COLO668 (cell line): ENCODE data around the gene IFNA8.
"Not testable (repeated sequence)": the region's sequence is repeated elsewhere in the genome, so short reads cannot be mapped to it uniquely, and the experiment has no call there.

Experiments used
- DNase-seq: peaks from one replicate; lab custom pipeline; 2025; ENCODE audit not compliant: unreplicated experiment; lab: John Stamatoyannopoulos, UW

Gene IFNA8

GRCh38 chr9:21408817-21409216 is at the start of gene IFNA8:
IFNA8 (plus strand) TSS chr9:21409117; CDS start chr9:21409177, 60 bp downstream.
- no peak for DNase-seq

- no peak for DNase-seq
These were observed 46.6 kb upstream of the IFNA8 start for GRCh38 chr9:21362287-21362686.

- DNase-seq, result not testable (repeated sequence)
These were observed 41.7 kb upstream of the IFNA8 start for GRCh38 chr9:21367169-21367568.

GRCh38 chr9:21367957-21368356 is 41.0 kb upstream of the IFNA8 start, which contains the start of gene IFNA13:
IFNA13 (minus strand) TSS chr9:21368057; CDS start chr9:21368010, 47 bp downstream.
- DNase-seq, result no peak

GRCh38 chr9:21371467-21371866 is 37.5 kb upstream of the IFNA8 start:
- DNase-seq, result not testable (repeated sequence)

- peak; percentile 25 for DNase-seq
These were observed 27.2 kb upstream of the IFNA8 start for GRCh38 chr9:21381448-21382339.

- no peak for DNase-seq
These were observed 25.3 kb upstream of the IFNA8 start for GRCh38 chr9:21383627-21384026.

GRCh38 chr9:21385131-21385670 is 23.7 kb upstream of the IFNA8 start, which contains the start of gene IFNA2:
IFNA2 (minus strand) TSS chr9:21385398; CDS start chr9:21385329, 69 bp downstream.
- DNase-seq, result no peak

DNA sequence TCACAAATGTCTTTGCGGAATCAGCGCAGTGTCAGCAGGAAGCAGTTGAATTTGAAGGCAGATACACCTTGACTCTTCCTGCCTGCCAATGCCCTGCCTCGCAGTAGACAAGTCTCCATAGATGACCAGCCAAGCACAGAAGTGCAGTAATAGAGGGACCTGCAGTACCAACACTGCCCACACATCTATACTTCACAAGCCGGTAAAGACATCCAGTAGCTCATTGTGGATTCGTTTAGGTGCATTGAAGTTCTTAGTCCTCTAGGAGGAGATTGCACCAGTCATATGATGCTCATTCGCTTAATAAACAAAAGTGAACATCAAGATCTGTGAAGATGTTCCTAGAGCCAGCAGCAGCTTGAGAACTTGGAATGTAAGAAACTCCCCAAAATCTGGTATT is 16.6 kb upstream of the IFNA8 start:
- no peak for DNase-seq

DNA sequence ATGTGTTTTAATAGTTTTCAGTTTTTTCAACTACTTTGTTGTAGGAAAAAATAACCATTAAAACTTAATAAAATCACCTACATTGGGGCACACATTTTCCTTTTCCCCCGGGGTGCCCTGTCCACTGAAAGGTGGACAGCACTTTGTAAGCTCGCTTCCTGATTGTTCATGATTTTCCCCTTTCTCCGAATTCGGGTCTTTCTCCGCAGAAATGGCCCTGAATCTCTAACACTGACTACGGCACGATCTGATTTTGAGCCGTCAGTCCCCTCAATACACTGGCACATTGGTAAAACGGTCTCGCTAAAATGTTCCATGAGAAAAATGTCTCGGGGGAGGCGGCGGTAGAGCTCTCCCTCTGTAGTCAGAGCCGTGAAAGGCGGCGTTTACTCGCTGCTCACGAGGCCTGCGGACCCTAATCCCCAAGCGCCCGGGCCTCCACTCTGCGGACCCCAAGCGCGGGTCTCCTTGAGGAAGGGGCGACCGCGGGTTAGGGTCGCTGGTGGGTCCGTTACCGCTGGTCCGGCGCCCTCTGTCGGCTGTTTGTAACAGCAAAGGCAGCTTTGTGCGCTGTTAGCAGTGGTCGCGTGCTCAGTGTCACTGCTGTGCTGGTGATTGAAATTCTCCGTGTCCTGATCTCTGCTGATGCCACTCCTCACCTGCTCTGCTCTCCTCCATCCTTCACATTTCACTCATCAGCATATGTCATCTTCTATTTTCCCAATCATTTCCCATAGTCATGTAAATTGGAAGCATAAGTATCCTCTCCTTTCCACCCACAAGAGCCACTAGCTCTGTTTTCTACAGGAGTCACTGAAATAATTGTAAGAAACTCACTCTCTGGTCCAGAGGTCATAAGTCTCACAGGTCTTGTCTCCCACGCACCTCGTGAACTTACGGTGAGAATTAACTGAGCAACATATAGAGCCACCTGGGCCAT is 12.9 kb upstream of the IFNA8 start:
- DNase-seq, result peak; percentile 50

- DNase-seq, result no peak
These were observed 9.9 kb upstream of the IFNA8 start for GRCh38 chr9:21398955-21399489.

GRCh38 chr9:21399956-21400355 is 9.0 kb upstream of the IFNA8 start:
- DNase-seq, result no peak

GRCh38 chr9:21402386-21403251 is 6.3 kb upstream of the IFNA8 start:
- DNase-seq, result peak; percentile 17

DNA sequence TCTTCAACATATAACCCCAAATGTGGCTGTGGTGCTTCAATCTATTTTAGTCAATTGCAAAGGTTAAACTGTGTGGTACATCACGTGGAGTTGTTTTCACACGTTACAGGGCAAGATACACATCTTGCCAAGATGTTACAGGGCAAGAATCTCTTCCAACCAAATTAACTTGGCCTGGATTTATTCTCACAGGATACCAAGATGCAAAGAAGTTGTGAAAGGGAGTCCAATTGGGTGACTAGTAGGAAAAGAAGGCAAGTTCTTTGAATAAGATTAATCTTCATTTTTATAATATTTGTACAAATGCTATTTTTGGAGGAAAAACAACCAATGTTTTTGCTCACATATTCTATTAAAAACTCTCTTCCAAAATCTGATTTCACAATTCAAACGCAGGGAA is 4.8 kb upstream of the IFNA8 start:
- DNase-seq, result no peak

- no peak for DNase-seq
These were observed 3.2 kb downstream of the IFNA8 start for GRCh38 chr9:21412107-21412506.

DNA sequence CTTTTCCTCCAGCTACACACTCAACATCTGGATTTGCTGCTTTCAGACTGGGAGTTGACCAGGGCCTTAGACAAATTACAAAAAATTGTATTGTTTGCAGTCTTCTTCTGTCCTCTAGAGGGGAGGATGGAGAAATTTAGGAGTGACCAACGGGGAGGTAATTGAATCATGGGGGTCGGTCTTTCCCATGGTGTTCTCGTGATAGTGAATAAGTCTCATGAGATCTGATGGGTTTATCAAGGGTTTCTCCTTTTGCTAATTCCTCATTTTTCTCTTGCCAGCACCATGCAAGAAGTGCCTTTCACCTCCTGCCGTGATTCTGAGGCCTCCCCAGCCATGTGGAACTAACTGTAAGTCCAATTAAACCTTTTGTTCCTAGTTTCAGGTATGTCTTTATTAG is 4.2 kb downstream of the IFNA8 start:
- DNase-seq, result no peak

GRCh38 chr9:21413624-21414023 is 4.7 kb downstream of the IFNA8 start:
- no peak for DNase-seq

- no peak for DNase-seq
These were observed 5.5 kb downstream of the IFNA8 start for GRCh38 chr9:21414220-21414940.

DNA sequence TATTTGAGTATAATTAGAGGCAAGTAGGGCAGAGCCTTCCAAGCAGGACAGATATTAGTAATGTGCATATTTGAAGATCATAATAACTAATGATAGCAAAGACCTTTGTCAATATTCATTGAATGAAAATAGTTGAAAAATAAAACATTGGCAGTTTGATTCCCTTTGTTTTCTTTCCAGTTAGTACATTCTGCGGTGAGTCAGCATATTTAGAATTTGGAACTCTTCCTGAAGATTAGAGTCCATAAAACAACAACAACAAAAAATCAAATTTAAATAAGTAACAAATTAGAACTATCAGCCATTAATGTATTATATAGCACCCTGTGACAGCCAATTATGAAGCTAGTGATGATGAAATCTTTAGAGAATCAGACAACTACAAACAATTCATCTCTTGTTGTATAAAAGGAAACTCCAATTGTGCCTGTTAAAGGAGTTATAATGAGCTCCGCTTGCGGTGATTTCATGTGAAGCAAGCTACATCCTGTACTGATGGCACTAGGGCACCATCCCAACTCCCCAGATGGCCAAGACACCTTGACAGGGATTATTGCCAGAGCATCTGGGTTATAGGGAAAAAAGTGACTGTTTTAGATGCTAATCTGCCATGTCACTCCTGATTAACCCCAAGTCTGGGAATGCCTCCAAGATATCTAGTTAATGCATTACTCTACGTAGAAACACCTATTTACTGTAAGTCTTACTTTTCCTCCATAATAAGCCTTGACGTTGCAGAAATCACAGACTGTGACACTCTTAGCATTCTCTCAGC is 6.8 kb downstream of the IFNA8 start:
- DNase-seq, result no peak
